Stimulated activated CD4-positive, alpha-beta T cell treated with anti-CD3 and anti-CD28 coated beads, Interleukin-1b, Interleukin-23, amount 100 ng/mL, for 1 hour (primary cell): Measurements from ENCODE around the gene TFAP2A.

Experiments
- DNase-seq, 2 donors: peaks; one replicate each; pipeline ENCODE4 v3.0.0-alpha.2; 2020; ENCODE audit warnings: low read depth in 2 of 2

TFAP2A gene

GRCh38 chr6:10382728-10383330, 32.0 kb downstream of the TFAP2A start:
- no peak for DNase-seq

DNA sequence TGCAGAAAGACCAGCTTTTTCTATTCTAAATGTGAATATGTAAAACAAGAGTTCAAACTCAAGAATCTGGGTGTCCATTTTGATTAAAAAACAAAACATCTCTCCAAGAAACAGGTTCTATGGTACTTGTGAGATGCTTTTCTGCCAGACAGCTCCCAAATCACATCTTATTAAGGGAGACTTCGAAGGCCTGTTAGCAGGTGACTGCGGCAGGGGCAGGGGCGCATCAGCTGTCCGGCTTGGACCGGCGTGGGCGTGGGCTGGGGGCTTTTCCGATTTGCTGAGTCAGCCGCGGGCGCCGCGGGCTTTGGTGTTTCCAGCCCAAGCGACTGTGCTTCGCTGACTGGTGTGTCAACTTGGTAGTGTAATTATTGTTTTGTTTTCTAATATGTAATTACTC, 32.6 kb downstream of the TFAP2A start:
- DNase-seq, result no peak

- DNase-seq, result no peak
Observed at GRCh38 chr6:10381830-10382208, 33.1 kb downstream of the TFAP2A start.

- DNase-seq, result no peak
Observed at GRCh38 chr6:10381133-10381829, 33.6 kb downstream of the TFAP2A start.

DNA sequence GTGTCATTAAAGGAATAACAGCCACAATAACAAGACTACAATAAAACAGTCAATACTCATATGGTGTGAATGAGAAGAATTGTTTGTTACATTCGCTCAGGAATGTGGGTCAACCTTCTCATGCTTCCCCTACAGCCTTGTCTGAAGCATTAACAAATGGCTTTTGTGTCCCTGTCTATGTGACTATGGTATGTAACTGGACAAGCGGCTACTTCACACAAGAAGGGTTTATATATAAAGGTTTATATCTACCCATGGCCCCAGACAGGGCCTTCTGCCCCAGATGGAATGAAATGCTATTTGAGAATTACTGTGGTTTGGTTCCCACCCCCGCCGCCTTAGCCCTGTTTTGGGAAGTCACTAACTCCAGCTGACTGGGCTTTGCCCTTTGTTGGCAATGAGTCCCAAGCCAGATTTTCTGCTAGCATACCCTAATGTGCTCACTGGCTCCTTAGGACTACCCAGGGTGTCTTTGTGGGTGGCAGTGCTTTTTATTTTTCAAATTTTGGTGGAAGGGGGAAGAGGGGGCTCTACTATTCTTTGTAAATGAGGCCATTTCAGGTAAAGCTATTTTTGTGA, 39.4 kb downstream of the TFAP2A start:
- DNase-seq, result no peak

- DNase-seq, result no peak
Observed at GRCh38 chr6:10373642-10374359, 41.1 kb downstream of the TFAP2A start.

- no peak for DNase-seq
Observed at GRCh38 chr6:10369896-10370295, 45.0 kb downstream of the TFAP2A start.

DNA sequence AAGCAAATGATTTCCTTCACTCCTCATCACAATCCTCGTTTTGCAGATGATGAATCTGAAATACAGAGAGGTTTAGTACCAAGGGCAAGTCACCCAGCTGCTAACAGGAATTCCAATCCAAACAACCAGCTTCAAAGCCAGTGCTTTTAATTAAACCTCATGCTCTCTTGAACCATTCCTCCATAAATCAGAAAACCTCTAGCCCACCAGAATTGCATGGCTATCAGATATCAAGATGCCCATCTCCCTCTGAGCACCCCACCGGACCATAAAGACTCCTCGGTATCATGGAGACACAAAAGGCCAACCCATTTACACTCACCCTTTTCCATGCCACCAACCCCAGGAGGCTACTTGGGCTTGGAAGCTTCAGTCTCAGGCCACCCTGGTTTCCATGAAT, 46.0 kb downstream of the TFAP2A start:
- no peak for DNase-seq

GRCh38 chr6:10363911-10364310, 51.0 kb downstream of the TFAP2A start:
- no peak for DNase-seq

DNA sequence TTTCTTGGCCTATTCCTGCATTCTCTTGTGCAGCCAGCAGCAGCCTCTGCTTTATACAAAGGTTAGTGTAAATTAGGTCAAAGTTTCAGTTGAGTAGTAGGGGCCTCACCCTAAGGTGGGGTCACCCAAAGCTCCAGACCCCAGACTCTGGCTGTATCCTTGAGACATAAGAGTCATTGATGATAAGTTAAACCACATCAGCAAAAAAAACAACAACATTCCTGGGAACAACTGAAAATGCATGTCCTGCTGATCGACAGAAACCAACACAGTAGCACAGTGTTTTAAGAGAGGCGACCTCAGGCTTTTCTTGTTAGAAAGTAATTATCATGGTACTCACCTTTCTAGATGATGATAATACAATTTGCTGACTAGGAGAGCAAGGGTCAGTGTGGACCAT, 52.6 kb downstream of the TFAP2A start:
- DNase-seq, result no peak

- no peak for DNase-seq
Observed at GRCh38 chr6:10361428-10361827, 53.4 kb downstream of the TFAP2A start.

DNA sequence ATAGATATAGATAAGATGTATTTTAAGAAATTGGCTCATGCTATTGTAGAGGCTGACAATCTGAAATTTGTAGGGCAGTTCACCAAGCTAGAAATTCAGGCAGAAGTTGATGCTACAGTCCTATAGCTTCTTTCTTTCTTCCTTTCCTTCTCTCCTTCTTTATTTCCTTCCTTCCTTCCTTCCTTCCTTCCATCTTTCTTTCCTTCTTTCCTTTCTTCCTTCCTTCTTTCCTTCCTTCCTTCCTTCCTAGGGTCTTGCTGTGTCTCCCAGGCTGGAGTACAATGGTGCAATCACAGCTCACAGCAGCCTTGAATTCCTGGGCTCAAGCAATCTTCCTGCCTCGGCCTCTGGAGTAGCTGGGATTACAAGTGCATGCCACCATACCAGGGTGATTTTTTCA, 55.3 kb downstream of the TFAP2A start:
- no peak for DNase-seq

DNA sequence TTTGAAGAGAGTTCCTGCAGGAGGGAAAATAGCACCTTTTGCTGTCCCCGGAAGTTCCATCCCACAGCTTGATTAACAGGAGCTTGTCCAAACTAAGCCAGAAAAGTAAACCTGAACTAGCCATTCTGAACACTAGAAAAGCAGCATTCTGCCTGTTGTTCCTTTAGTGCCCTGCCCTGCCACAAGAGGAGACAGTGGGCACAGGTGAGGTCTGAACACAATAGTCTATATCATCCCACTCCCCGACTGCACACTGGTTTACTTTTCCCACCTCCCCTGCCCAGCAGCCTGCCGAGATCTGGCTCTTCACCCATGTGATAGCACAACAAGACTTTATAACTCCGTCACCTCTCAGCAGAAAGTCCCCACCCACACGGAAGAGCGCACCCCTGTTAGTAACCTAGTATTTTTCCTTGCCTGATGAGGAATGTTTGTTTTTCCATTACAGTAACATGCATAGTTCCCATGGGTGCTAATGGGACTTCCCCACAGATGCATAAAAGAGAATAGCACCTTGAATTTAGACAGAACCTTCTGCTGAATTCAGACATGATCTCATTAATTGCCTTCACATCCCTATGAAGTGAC, 59.7 kb downstream of the TFAP2A start:
- DNase-seq, result no peak

DNA sequence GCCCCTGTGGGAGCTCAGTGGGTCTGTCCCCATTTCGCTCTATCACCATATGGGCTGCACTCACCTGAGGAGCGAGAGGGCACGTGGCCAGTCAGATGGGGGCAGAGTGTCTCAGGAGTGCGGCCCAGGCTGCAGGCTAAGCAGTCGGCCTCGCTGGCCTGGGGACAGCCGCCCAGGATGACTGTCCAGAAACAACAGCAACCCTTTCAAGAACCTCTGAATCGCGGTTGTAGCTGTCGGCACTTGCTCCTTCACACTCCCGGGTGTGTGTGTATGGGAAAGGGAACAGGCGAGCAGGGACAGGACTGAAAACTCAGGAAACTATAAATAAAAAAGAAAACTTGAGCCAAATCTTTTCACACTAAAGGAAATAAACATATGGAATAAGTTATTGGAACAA, 63.1 kb downstream of the TFAP2A start:
- DNase-seq, result no peak

DNA sequence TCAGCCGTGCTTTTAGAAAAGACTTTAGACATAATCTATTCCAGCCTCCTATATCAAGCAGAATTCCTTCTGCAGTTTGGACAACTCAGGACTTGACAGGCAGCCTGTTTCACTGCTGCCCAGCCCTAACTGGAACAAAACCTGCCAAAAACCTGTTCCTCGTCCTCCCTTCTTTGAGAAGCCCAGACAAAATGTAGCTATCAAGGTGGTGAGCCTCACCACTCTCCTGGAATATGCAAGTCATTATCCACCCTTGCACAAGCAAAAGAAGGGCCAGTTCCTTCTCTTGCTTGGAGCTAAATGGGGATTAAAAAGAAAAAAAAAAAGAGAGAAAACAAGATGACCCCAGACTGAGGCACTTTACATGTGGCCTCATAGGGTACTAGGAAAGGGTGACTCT, 64.2 kb downstream of the TFAP2A start:
- DNase-seq, result no peak

GRCh38 chr6:10347561-10348327, 67.1 kb downstream of the TFAP2A start:
- DNase-seq, result no peak
